ENCODE data around the gene CCBE1.
A peak's percentile ranks its signal among the peaks of the same experiment; 100 is the strongest.

The CCBE1 gene

GRCh38 chr18:59454909-59455727 is 242.1 kb downstream of the CCBE1 start:
- DNase-seq (ENCODE audit: low read depth): no peak

DNA sequence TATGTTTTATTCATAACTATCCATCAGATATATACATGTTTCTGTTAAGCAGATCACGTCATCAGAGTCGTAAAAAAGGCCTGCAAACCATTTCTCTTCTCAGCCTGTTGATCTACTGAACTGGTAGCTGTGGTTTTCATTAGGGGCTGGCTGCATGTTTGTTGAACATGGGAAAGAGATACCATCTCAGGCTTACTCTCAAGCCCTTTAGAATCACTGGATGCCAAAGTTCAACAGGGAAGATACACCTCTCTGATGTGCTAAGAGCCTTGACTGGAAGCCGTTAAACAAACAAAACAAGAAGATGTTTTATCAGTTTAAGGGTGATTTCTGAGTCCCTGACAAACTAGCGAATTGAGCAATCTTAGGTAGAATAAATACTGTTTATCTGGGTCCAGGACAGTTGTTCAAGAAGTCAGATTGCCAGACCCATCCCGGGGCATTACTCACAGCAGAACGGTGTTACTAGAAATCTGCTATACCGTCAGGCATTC is 243.7 kb downstream of the CCBE1 start:
- no peak for DNase-seq (ENCODE audit: low read depth)

DNA sequence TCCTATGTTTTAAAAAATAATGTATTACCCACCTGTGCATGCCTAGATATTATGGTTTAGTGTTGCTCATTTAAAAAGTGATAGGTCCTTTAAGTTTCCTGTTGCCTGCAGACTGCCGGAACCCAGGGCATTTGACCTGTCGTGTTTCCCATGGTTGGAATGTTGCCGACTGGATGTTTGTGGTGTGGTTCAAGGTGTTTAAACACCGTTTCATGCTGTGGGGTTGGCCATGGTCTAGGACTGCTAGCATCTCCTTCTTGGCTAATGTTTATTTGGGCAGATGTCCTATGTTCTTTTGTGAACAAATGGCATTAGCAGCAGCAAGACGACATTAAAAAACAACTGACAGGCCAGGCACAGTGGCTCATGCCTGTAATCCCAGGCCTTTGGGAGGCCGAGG is 245.3 kb downstream of the CCBE1 start:
- DNase-seq (ENCODE audit: low read depth): no peak

DNA sequence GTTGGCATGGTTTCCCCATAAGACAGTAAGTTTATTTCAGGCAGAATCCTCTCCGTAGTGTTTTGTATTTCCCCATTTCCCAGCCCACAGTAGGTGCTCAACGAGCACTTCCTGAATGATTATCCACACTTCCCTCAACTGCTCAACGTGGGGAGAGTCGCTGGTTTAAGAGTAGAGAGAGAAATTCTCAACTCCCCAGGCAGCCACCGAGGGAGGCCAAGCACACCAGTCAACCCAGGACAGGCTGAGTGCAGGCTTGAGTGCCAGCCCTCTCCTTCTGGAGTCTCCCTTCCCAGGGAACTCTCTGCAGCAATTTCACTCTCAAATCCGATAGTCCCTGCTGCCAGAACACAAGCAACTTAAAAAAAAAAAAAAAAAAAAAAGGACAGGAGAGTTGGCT is 246.2 kb downstream of the CCBE1 start:
- DNase-seq (ENCODE audit: low read depth): no peak

DNA sequence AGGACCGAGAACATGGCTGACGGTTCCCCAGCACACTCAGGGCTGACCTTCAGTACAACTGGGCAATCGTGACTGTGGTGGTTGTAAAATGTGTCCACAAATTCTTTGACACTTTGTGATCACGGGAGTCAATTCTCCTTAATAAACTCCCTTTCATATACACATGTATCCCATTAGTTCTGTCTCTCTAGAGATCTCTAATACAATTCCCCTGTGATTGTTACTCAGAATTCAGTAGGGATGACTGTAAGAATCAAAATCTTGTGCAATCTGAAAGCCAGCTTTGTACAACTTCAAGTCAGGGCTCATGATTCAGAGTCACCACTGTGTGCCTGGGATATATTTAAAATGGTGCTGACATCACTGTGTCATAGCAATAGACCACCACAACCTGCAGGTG is 248.7 kb downstream of the CCBE1 start:
- no peak for DNase-seq (ENCODE audit: low read depth)

DNA sequence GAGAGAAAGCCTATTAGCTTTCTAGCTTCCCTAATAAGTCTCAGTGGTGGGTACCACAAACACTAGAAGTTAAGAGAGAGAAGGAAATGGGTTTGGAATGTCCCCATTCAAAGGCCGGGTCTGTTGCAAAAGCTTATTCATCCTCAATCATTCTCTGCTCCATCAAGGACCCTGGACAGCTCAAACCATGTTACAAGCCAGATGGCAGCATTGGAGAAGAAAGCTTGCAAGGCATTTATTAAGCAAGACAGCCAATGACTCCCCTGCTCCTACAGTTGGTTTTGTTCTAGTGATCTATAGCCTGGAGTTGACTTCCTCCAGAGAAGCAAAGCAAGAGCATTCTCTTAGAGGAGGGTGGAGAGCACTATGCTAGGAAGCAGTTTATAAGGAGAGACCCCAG is 251.2 kb downstream of the CCBE1 start:
- DNase-seq (ENCODE audit: low read depth): no peak

DNA sequence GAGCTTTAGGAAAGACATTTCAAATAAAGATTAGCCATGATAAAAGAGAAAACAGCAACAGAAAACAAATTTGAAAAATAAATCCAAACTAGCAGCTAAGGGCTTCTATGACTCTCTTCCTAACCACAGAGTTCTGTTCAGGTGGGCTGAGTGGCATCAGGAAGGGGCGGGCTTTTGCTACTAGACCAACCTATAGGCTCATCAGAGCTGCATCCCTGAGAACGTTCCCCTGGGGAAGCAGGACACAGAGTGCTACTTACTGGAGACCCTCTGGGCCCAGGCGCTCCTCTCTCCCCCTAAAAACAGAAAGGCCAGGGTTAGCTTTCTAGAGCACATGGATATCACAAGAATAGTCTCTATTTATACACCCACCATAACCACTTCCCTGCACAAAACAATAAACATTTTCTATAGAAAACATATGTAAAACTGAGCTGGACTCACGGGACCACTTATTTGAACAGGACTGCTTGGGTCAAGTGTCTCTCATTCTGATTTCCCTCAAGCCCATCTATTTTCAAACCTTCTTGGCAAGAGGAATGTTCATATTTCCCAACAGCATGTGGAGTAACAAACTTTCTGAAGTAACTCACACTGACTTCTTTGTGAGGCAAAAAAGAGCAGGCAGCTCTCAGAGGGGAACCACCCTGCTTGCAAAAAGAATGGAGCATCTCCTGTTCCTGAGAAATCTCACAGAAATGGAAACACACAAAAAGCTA is 259.2 kb downstream of the CCBE1 start:
- DNase-seq (ENCODE audit: low read depth): no peak

GRCh38 chr18:59432803-59433597 is 264.2 kb downstream of the CCBE1 start:
- no peak for DNase-seq (ENCODE audit: low read depth)

- no peak for DNase-seq (ENCODE audit: low read depth)
Measured at GRCh38 chr18:59431131-59431530, 266.1 kb downstream of the CCBE1 start.

GRCh38 chr18:59429608-59430007 is 267.6 kb downstream of the CCBE1 start:
- DNase-seq (ENCODE audit: low read depth): no peak

GRCh38 chr18:59428018-59428417 is 269.2 kb downstream of the CCBE1 start:
- DNase-seq (ENCODE audit: low read depth): no peak

DNA sequence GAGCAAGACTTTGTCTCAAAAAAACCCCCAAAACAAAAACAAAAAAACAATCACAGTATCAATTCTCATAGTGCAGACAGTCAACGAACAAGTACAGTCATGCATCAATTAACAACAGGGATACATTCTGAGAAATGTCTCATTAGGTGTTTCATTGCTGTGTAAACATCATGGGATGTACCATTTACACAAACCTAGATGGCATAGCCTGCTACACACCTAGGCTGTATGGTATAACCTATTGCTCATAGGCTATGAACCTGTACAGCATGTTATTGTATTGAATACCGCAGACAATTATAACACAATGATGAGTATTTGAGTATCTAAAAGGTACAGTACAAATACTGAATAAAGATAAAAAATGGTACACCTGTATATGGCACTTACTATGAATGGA is 270.4 kb downstream of the CCBE1 start:
- DNase-seq (ENCODE audit: low read depth): no peak

GRCh38 chr18:59423259-59423658 is 274.0 kb downstream of the CCBE1 start:
- no peak for DNase-seq (ENCODE audit: low read depth)

- no peak for DNase-seq (ENCODE audit: low read depth)
Measured at GRCh38 chr18:59420244-59420643, 277.0 kb downstream of the CCBE1 start.

- DNase-seq (ENCODE audit: low read depth): no peak
Measured at GRCh38 chr18:59419386-59419785, 277.8 kb downstream of the CCBE1 start.

DNA sequence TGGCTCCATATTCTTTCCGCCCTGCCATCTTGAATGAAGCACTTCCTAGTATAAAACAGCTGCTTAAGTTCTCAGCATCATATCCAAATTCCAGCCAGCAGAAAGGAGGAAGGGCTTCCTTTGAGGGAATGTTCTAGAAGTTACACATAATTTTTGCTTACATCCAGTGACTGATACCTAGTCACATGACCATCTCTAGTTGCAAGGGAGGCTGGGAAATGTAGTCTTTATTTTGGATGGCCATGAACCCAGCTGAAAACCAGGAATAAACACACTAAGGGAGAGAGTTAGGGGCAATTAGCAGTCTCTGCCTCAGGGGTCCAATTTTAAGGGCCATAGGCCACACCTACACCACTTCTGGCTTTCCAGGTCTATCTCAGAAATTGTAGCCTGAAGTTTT is 280.4 kb downstream of the CCBE1 start:
- DNase-seq (ENCODE audit: low read depth): no peak

- no peak for DNase-seq (ENCODE audit: low read depth)
Measured at GRCh38 chr18:59414111-59414653, 283.0 kb downstream of the CCBE1 start.

DNA sequence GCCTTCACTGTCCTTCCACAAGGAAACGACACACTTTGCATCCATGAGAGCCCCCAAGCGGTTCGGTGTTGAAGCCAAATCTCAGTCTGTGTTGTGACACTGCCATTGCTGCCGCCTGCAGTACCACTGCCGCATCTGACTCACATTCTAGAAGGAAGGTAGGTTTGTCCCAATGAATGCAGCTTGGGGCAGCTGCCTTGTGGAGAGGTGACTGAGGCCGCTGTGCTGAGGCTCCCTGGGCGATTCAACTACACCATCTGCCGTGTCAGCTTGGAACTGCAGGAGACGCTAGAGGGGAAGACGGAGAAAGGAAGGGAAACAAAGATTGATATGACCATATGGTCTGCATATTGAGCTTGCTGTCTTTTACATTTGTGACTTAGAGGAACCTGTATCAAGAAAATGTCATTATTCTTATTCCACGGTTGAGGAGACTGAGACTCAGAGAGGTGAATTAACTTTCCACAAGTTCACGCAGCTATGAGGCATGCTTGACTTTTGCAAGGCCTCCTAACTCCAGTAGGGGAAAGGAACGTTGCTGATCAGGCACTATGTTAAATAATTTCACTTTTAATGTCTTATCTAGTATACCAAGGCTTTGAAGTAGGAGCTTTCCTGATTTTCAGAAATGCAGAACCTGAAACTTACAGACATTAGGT is 294.7 kb downstream of the CCBE1 start:
- DNase-seq (ENCODE audit: low read depth): peak; percentile 51

GRCh38 chr18:59400407-59400806 is 296.8 kb downstream of the CCBE1 start:
- no peak for DNase-seq (ENCODE audit: low read depth)

DNA sequence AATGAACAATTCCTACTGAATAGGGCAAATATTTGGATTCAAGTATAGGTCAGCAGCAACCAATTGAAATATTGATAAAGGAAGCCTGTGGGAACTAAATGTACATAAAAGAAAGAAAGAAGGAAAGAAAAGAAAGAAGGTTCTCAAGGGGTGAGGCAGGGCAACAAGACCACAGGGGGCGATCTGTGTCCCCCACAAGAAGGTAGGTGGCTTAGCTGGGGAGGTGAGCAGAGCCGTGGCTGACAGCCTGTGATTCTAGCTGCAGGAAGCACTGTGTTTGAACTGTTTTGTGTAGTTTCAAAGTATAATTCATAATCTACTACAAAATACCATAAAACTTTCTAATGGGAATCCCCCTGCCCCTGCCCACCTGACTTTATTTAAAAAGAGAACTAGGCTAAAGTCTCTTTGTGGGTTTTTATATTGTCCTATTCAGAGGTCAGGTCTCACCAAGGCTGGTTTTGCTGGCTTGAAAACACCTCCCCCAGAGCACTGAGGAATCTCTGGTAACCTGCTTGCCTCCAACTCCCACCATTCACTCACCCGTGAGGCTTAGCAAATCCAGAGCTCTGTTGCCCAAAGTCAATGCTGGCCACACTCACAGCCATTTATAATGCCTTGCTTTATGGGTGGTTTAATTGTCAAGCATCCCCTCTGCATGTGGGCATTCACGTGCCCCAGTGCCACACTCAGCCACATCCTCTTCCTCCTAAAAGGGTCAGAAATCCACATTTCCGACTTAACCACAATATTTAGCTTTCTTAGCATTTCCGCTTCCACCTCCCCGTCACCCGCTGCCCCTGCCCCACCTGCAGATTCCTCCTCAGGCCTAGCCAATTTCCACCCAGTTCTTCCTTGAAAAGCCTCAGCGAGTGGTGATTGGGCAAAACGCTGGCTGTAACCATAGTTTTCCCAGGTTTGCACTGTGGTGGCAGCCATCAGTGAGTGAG is 301.7 kb downstream of the CCBE1 start:
- DNase-seq (ENCODE audit: low read depth): no peak

GRCh38 chr18:59393381-59393780 is 303.8 kb downstream of the CCBE1 start:
- DNase-seq (ENCODE audit: low read depth): no peak

All from activated gamma-delta T cell treated with anti-CD3 and anti-CD28 coated beads, Interleukin-2, amount 50 U/mL, for 16 hours (primary cell).